HFF-Myc (cell line): ENCODE results near the gene PRSS48.
"Not testable (repeated sequence)": the region's sequence is repeated elsewhere in the genome, so short reads cannot be mapped to it uniquely, and the experiment has no call there.

Source experiments
- DNase-seq: peaks from one replicate; pipeline ENCODE4 v3.0.0-alpha.2; 2011; ENCODE audit warnings: low read depth; ENCODE audit errors: extremely low read depth
- H3K4me3 ChIP-seq: replicated peaks from 2 replicates; pipeline ENCODE4 v1.5.1; 2011; ENCODE audit warnings: low read depth, mild to moderate bottlenecking, control low read depth, low read length
- CTCF ChIP-seq: IDR thresholded peaks from 2 replicates; pipeline ENCODE4 v1.5.1; 2012; ENCODE audit warnings: mild to moderate bottlenecking, low read depth, low read length, control low read depth; ENCODE audit errors: missing control alignments

PRSS48 gene

DNA sequence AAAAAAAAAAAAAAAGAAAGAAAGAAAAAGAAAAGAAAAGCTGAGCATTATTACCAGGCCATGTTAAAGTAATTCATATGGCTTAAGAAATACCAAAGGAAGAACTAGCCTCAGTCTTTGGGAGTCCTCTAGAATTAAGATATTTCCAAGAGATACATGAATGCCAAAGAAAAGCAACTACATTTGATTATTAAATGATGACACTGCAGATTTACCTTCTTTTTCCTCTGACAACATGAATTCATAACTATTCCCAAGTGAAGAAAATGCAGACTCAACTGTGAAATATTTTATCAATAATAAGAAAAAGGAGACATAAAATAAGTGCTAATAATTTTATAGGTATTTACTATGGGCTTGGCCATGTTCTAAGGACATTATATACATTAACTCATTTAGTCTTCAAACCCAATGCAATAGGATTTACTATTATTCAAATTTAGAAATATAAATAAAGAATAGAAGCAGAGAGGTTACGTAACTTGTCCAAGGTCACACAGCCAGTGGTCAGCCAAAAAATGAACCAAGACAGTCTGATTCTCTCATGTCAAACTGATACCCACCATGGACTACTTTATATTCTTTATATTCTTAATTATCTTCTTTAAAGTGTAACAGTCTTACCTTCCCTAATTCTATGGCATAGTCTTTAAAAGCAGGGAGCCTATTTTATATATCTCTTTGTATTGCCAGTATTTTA lies 41.5 kb downstream of the PRSS48 start:
- TF ChIP-seq CTCF, result no peak
- no peak overlapping the region for H3K4me3 ChIP-seq
- DNase-seq, result no peak

- TF ChIP-seq CTCF, result no peak
- no peak for DNase-seq
- H3K4me3 ChIP-seq, result no peak overlapping the region
Observed at GRCh38 chr4:151319490-151319889, 42.5 kb downstream of the PRSS48 start.

- no peak for TF ChIP-seq CTCF
- no peak overlapping the region for H3K4me3 ChIP-seq
- no peak for DNase-seq
Observed at GRCh38 chr4:151321586-151321985, 44.6 kb downstream of the PRSS48 start.

GRCh38 chr4:151322161-151322560 lies 45.2 kb downstream of the PRSS48 start:
- not testable (repeated sequence) for H3K4me3 ChIP-seq, DNase-seq

DNA sequence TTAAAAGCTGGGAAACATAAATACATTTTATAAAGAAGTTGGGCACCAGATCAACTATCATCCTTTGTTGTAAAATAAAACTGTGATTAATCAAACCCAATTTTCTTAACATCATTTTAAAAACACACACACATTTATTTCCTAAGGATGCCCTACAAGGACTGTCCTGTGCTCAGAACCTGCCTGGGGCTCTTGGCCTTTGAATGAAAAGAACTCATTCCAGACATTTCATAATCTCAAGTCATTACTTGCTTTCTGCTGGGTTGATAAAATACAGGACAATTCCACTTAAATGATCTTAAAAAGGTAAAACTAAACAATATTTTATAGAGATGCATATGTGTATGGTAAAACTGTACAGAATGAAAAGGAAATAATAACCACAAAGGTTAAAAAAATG lies 45.6 kb downstream of the PRSS48 start:
- H3K4me3 ChIP-seq, result no peak overlapping the region
- no peak for DNase-seq
- no peak for TF ChIP-seq CTCF

DNA sequence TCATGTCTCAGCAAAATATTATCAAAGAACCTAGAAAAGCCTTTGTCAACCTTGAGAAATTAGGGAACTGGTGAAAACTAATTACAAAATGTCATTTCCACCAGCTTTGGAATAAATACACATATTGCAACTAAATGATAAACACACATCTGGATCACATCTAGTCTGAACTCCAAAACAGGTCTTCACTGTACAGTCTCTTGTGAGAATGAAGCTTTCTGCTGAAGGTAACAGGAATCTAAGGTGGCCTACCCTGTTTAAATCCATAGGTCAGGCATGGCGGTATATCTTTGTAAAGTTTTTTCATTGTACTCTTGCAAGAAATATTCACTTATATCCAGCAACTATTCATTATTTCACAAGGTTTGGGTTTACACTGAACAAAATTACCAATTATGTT lies 46.7 kb downstream of the PRSS48 start:
- DNase-seq, result no peak
- TF ChIP-seq CTCF, result no peak
- H3K4me3 ChIP-seq, result peak overlapping the region; percentile 51

- peak overlapping the region; percentile 51 for H3K4me3 ChIP-seq
- TF ChIP-seq CTCF, result no peak
- no peak for DNase-seq
Observed at GRCh38 chr4:151324124-151324751, 47.3 kb downstream of the PRSS48 start.
